NCI-H187 treated with DMSO at 0.1 percent for 48 hours (cell line): ENCODE data around the gene PAX7.
"Not testable (repeated sequence)": the region's sequence is repeated elsewhere in the genome, so short reads cannot be mapped to it uniquely, and the experiment has no call there.

Source experiments
- DNase-seq: peaks from one replicate; lab custom pipeline; 2025; lab: John Stamatoyannopoulos, UW

Gene PAX7

GRCh38 chr1:18630511-18631495, at the start of gene PAX7:
TSS of gene PAX7 (plus strand) at chr1:18630846. CDS start at chr1:18631604, 758 bp downstream.
- DNase-seq, result no peak

GRCh38 chr1:18581420-18581880, 49.2 kb upstream of the PAX7 start:
- no peak for DNase-seq

GRCh38 chr1:18582890-18583289, 47.8 kb upstream of the PAX7 start:
- no peak for DNase-seq

- DNase-seq, result no peak
Measured at GRCh38 chr1:18583326-18583941, 47.2 kb upstream of the PAX7 start.

- not testable (repeated sequence) for DNase-seq
Measured at GRCh38 chr1:18586016-18586415, 44.6 kb upstream of the PAX7 start.

GRCh38 chr1:18588093-18588492, 42.6 kb upstream of the PAX7 start:
- DNase-seq, result no peak

- DNase-seq, result no peak
Measured at GRCh38 chr1:18592368-18592767, 38.3 kb upstream of the PAX7 start.

- no peak for DNase-seq
Measured at GRCh38 chr1:18597160-18598042, 33.2 kb upstream of the PAX7 start.

- no peak for DNase-seq
Measured at GRCh38 chr1:18599086-18599485, 31.6 kb upstream of the PAX7 start.

GRCh38 chr1:18599704-18600103, 30.9 kb upstream of the PAX7 start:
- no peak for DNase-seq

- no peak for DNase-seq
Measured at GRCh38 chr1:18602533-18603211, 28.0 kb upstream of the PAX7 start.

GRCh38 chr1:18603212-18603852, 27.3 kb upstream of the PAX7 start:
- DNase-seq, result no peak

GRCh38 chr1:18606443-18607288, 24.0 kb upstream of the PAX7 start:
- no peak for DNase-seq

GRCh38 chr1:18607289-18607760, 23.3 kb upstream of the PAX7 start:
- DNase-seq, result no peak

GRCh38 chr1:18608534-18608933, 22.1 kb upstream of the PAX7 start:
- no peak for DNase-seq

- DNase-seq, result no peak
Measured at GRCh38 chr1:18611311-18611710, 19.3 kb upstream of the PAX7 start.

- no peak for DNase-seq
Measured at GRCh38 chr1:18612073-18612472, 18.6 kb upstream of the PAX7 start.

- no peak for DNase-seq
Measured at GRCh38 chr1:18614069-18614735, 16.4 kb upstream of the PAX7 start.
